ENCODE measurements around the gene TP53TG5. TPM values are rescaled to one million over a fixed set of nuclear protein-coding genes. Genes with fewer than 3 reads are reported as not detected.

Gene TP53TG5
- total RNA-seq (2014; rRNA removed; shearing (Covaris generic)): not detected in 2 replicates
- 0.05 TPM in 1 of 2 replicates, not detected in the other for polyA plus RNA-seq (2015; cell fraction: cytosol; rRNA removed)
- not detected in 2 replicates for polyA plus RNA-seq (2015; cell fraction: nucleus; rRNA removed)

DNA sequence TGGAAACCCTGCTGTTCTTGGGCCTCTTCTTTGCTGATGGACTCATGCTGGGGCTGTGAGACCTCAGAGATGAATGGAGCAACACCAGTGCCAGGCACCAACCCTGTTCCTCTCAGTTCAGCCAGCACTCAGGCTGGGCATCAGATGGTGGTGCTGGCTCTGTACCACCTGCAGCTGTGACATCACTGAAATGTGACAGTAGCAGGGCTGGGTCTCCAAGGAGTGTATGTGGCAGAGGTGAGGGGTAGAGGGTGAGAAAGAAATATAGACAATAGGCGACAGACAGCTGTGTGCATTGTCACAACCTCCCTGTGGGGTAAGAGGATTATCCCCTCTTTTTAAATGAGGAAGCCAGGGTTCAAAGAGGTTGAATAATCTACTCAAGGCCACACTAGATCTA, at the start of gene TP53TG5:
TP53TG5 (minus strand) TSS at position 135 of the 400 bp plus-strand sequence; CDS start at position 46, 89 bp downstream.
- in situ Hi-C loops (cut with HindIII; ENCODE audit: low pct_unique_long_range_greater_than_20kb, low sequenced_read_pairs): no loop called here
- DNase-seq (ENCODE audit: low read depth, low spot score): no peak

DNA sequence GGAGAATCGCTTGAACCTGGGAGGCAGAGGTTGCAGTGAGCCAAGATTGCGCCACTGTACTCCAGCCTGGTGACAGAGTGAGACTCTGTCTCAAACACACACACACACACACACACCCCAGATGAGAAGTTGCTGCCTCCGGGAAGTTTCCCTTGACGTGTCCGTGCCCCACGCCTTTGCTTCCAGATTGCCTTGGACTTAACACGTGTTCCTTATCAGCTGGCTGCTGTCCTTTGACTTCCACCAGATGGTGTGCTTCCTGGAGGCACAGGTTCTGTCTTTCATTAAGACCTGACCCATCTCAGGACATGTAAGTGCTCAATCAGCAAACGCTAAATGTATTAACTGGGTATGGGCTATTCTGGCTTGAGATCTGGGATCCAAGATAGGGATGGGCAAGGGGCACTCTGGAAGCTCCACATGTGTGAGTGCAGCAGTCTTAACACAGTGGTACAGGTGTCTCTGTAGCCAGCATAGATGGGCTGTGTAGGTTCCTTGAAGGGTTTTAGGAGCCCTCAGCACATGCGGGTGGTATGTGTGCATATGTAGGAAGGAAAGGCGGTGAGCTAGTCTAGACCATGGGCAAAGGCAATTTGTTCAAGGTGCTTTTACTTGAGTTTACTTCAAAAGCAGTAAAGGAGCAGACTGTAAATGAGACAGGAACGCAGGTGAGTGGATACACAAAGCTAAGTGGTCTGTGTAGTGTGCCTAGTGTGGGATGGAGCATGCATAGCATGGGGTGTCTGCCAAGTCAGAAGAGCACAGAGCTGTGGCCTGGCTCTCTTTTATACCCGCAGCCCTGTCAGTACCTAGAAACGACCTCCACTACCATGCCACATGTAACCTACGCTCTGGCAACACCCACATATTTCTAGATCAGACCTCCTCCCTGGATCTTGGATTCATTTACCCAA, 49.4 kb upstream of the TP53TG5 start:
- DNase-seq (ENCODE audit: low read depth, low spot score): no peak
- in situ Hi-C loops (cut with HindIII; ENCODE audit: low pct_unique_long_range_greater_than_20kb, low sequenced_read_pairs): no loop called here

DNA sequence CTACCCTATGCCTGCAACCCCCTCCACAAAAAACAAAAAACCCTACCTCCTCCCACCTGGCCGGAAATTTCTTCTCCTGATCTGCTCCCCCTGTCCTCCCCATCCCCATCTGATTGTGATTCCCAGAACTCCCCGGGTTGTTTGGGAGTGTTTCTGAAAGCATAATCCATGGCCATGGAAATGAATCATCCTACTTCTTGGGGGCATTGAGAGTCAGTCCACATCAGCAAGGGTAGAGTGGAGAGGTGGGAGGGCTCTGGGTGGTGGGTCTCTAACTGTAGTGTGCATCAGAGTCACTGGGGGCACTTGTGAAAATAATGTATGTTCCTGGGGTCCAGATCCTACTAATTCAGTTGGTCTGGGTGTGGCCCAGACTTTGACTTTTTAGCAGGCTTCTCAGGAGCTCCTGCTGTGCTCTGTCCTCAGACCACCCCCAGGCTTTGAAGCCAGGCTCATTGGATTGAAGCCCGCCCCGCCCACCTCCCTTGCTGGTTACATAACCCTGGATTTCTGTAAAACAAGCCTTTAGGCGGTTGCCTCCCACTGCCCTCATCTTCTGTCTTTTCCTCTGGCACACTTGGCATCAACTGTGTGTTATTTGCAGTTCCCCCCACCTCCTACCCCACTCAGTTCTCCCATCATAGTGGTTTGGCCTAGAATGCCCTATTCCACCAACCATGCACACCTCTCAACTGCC, 48.3 kb upstream of the TP53TG5 start:
- in situ Hi-C loops (cut with HindIII; ENCODE audit: low pct_unique_long_range_greater_than_20kb, low sequenced_read_pairs): no loop called here
- DNase-seq (ENCODE audit: low read depth, low spot score): no peak

DNA sequence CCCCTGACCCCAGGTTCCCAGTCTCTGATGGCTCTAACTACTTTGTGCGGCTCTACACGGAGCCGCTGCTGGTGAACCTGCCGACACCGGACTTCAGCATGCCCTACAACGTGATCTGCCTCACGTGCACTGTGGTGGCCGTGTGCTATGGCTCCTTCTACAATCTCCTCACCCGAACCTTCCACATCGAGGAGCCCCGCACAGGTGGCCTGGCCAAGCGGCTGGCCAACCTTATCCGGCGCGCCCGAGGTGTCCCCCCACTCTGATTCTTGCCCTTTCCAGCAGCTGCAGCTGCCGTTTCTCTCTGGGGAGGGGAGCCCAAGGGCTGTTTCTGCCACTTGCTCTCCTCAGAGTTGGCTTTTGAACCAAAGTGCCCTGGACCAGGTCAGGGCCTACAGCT, 47.4 kb upstream of the TP53TG5 start:
- no peak for DNase-seq (ENCODE audit: low read depth, low spot score)
- in situ Hi-C loops (cut with HindIII; ENCODE audit: low pct_unique_long_range_greater_than_20kb, low sequenced_read_pairs): no loop called here

DNA sequence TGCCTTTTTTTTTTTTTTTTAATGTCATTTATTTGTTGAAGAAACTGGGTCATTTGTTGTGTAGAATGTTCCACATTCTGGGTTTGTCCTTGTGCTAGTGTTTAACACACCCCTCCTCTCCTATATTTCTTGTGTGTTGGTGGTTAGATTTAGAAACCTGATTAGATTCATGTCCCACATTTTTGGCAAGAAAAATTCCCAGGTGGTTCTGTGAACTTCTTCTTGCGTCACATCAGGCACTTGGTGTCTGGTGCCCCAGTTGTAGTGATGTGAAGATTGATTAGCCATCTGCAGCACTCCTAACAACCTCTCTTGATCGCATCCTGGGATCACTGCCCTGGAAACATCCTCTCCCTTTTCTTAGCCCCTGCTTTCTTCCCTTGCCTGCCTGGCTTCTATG, 45.6 kb upstream of the TP53TG5 start:
- DNase-seq (ENCODE audit: low read depth, low spot score): no peak
- in situ Hi-C loops (cut with HindIII; ENCODE audit: low pct_unique_long_range_greater_than_20kb, low sequenced_read_pairs): no loop called here

DNA sequence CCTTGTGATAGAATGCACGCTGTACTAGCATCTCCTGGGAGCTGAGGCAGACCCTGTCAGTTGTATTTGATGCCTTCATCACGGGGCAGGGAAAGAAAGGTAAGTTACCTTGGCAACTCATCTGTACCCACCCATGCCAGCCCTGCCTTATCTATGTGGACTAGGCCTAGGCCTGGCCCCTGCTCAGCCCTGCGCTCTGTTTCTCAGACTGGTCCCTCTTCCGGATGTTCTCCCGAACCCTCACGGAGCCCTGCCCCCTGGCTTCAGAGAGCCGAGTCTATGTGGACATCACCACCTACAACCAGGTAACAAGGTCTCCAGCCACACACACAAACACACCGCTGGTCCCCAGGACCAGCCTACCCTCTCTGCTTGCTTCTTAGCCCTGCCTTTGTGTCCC, 42.0 kb upstream of the TP53TG5 start:
- no peak for DNase-seq (ENCODE audit: low read depth, low spot score)
- in situ Hi-C loops (cut with HindIII; ENCODE audit: low pct_unique_long_range_greater_than_20kb, low sequenced_read_pairs): no loop called here

DNA sequence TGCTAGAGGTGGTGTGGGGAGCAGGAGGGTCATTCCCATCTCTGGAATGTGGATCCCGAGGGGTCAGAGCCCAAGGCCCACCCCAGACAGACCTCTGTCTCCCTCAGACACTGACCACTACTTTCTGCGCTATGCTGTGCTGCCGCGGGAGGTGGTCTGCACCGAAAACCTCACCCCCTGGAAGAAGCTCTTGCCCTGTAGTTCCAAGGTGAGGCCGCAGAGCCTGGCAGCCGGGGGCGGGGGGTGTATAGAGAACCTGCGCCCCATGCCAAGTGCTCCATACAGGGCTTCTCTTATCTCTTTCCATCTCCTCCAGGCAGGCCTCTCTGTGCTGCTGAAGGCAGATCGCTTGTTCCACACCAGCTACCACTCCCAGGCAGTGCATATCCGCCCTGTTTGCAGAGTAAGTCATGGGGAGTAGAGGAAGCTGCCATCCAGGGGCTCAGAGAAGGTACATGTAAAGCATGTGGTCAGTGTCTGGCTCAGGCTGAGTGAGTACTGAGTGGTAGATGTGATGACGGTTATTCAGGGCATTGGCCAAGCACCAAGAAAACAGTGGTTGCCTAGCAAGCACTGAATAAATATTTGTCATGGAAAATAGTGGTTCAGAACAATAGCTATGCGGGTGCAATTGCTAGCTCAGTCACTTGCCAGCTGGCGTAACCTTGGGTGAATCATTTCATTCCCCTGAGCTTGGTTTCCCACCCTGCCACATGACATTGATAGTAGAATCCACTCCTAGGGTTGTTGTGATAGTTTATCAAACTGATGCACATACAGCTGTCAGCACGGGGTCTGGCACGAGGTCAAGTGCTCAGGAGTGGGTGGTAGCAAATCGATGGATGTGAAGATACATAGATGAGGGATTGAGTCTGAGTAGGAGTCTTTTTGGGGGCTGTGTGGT, 41.3 kb upstream of the TP53TG5 start:
- no peak for DNase-seq (ENCODE audit: low read depth, low spot score)
- in situ Hi-C loops (cut with HindIII; ENCODE audit: low pct_unique_long_range_greater_than_20kb, low sequenced_read_pairs): no loop called here

DNA sequence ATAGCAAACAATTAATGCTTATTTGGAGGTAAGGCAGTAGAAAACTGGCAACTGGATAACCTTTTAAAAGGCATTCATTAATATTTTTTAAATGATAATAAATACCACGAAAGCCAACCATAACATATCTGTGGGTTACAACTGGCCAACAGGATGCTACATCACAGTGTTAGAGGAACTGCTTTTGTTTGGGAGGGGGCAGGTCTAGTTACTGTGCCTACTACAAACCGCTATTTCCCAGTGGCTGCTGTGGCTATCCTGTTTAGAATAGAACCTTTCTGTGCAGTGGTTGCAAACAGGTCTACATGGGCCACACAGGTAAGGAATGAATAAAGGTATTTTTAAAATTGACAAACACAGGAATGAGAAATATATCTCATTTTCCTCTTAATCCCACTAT, 38.8 kb upstream of the TP53TG5 start:
- in situ Hi-C loops (cut with HindIII; ENCODE audit: low pct_unique_long_range_greater_than_20kb, low sequenced_read_pairs): no loop called here
- DNase-seq (ENCODE audit: low read depth, low spot score): no peak

DNA sequence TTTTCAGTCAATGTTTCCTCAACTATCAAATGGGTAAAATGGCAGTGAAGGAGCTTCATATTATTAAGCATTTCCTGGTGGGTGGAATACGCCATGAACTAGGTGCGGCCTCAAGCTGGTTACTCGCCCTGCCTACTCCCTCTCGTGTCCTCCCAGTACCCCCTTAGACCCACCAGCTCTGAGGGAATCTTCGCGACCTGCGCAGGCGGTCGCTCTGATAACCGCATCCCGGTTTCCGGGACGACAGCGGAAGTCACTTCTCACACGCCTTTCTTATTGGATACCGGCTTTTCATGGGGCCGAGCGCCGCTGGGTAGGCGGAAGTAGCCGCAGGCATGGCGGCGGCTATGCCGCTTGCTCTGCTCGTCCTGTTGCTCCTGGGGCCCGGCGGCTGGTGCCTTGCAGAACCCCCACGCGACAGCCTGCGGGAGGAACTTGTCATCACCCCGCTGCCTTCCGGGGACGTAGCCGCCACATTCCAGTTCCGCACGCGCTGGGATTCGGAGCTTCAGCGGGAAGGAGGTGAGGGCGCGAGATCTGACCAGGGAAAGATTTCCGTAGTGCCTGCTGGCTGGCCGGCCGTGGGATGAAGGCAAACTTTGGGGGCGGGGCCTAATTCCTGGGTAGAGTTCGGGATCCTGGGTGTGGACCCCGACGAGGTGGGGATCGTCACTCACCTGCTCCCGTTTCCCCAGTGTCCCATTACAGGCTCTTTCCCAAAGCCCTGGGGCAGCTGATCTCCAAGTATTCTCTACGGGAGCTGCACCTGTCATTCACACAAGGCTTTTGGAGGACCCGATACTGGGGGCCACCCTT, 37.9 kb upstream of the TP53TG5 start, which contains the start of gene PIGT:
PIGT (plus strand) TSS at position 320 of the 816 bp plus-strand sequence; CDS start at position 336, 16 bp downstream.
- peak; percentile 90 for DNase-seq (ENCODE audit: low read depth, low spot score)
- in situ Hi-C loops (cut with HindIII; ENCODE audit: low pct_unique_long_range_greater_than_20kb, low sequenced_read_pairs): no loop called here

DNA sequence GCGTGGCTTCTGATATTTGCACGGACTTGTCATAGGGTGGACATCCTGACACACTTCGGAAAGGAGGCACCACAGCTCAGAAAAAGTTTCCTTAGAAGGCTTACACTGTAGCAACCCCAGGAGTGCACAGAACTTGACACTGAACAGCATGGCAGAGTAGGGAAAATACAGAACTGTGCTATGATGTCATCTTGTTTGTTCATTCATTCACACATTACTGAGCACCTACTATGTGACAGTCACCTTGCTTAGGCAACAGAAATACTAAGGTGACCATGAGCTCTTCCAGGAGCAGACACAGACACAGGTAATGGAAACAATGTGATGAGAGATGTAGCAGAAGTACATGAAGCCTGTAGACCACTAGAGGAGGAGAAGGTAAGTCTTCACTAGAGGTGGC, 35.4 kb upstream of the TP53TG5 start:
- DNase-seq (ENCODE audit: low read depth, low spot score): no peak
- in situ Hi-C loops (cut with HindIII; ENCODE audit: low pct_unique_long_range_greater_than_20kb, low sequenced_read_pairs): no loop called here

DNA sequence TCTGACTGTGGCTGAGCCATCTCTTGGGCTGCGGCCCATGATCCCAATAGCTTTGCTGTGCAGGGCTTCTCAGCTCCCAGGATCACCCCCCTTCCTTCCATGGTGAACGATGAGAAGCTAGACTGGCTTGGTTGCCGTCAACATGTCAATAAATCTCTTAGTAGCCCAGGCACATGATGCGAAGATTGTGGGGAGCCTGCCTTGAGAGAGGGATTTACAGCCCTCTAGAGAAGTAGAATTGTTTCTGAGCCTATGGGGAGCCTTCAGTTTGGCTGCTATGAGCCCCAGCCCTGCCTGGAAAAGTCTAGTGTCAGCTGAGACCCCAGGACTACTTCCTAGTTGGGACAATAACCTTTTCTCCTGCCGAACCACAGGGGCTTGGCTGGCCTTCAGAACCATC, 34.5 kb upstream of the TP53TG5 start:
- no peak for DNase-seq (ENCODE audit: low read depth, low spot score)
- in situ Hi-C loops (cut with HindIII; ENCODE audit: low pct_unique_long_range_greater_than_20kb, low sequenced_read_pairs): no loop called here

DNA sequence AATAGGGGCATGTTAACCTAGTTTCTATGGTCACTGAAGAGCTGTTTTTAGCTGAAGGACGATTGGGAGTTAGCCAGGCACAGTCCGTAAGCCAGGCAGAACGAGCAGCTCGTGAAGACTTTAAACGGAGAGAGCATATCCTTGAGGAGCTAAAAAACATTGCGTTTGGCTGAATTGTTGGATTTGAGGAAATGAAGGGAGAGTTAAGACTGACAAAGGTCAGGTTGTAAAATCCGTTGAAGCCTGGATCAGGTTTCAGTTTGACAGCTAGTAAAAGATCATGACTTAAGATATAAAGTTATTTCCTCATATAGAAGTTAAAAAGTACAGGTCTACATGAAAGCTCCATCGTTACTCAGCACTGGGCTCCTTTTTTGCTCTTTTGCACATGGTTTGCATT, 32.8 kb upstream of the TP53TG5 start:
- in situ Hi-C loops (cut with HindIII; ENCODE audit: low pct_unique_long_range_greater_than_20kb, low sequenced_read_pairs): no loop called here
- no peak for DNase-seq (ENCODE audit: low read depth, low spot score)

DNA sequence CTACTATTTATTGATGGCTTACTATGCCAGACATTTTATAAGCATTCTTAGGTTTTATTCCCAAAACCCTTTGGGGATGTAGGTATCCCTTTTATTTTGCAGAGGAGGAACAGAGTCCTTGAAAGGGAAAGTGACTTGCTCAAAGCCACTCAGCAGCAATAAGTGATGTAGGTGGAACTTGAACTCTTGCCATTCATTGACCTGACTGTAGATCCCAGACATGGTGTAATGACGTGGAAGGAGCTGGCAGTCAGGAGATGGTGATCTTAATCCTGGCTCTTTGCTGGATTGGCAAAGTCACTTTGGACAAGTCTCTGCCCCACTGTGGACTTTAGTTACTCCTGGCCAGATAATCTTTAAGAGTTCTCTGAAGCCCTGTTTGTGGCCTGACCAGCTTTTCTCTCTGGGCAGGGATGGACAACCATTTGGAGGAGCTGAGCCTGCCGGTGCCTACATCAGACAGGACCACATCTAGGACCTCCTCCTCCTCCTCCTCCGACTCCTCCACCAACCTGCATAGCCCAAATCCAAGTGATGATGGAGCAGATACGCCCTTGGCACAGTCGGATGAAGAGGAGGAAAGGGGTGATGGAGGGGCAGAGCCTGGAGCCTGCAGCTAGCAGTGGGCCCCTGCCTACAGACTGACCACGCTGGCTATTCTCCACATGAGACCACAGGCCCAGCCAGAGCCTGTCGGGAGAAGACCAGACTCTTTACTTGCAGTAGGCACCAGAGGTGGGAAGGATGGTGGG, 31.6 kb upstream of the TP53TG5 start:
- in situ Hi-C loops (cut with HindIII; ENCODE audit: low pct_unique_long_range_greater_than_20kb, low sequenced_read_pairs): no loop called here
- DNase-seq (ENCODE audit: low read depth, low spot score): no peak

DNA sequence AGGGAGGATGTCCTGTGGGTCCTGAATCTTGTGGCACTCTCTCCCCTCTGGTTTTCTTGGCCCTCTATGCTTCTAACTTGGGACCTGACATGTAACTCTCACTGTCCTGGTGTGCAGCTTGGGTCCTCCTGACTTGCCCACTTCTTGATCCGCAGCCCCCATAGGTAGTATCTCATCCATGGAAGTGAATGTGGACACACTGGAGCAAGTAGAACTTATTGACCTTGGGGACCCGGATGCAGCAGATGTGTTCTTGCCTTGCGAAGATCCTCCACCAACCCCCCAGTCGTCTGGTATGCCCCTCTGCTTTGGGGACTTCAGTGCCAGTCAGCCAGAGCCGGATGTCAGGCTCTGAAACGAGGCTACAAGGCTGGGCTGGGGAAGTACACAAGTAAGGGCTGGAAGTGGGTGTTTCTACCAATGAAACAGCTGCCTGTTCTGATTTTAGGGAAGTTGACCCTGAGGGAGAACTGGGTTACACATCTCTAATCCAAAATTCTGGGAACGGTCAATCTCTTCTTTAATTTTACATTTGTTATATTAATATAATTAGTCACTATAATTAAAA, 30.6 kb upstream of the TP53TG5 start:
- no peak for DNase-seq (ENCODE audit: low read depth, low spot score)
- in situ Hi-C loops (cut with HindIII; ENCODE audit: low pct_unique_long_range_greater_than_20kb, low sequenced_read_pairs): no loop called here

DNA sequence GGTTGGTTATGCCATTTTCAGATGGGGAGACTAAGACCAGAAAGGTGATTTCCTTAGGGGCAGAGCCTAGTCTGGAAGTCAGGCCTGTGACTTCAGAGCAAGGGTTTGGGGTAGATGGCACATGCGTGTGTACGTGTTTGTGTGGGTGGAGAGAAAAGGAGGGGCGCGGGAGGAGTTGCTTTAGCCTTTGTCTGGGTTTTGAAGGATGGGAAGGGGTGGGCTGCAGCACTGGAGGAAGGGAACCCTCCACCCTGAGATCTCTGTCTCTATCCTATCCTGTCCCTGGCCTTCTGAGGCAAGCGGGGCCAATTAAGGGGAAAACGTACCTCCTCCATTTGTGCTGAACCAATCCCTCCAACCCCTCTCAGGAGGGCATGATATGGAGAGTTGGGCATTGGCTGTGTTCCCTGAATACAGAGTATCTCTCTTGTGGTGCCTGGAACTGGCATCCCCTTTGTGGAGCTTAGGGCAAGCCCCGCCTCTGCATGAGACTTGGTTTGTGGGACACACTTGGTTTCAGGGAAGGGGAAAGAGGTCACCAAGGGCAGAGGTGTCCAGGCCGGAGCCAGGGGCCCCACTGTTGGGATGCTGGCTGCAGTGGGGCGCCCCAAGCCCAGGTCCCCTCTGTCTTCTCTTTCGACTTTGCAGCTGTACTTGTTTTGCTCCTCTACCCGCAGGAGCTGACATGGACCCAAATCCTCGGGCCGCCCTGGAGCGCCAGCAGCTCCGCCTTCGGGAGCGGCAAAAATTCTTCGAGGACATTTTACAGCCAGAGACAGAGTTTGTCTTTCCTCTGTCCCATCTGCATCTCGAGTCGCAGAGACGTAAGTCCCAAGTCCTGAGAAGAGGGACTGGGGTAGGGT, 29.9 kb upstream of the TP53TG5 start, which contains the start of gene DBNDD2:
DBNDD2 (plus strand) TSS at position 507 of the 863 bp plus-strand sequence; CDS start at position 686, 179 bp downstream.
- no peak for DNase-seq (ENCODE audit: low read depth, low spot score)
- in situ Hi-C loops (cut with HindIII; ENCODE audit: low pct_unique_long_range_greater_than_20kb, low sequenced_read_pairs): no loop called here

Data from SK-MEL-5 (cell line).